PC-9 (cell line): ENCODE results near the gene HDGFL3.

ENCODE experiments used
- EZH2 ChIP-seq: fragments of 200-600 bp; sonication (generic); IDR thresholded peaks from 2 replicates; pipeline ENCODE4 v1.8.0; 2017; ENCODE audit warnings: antibody characterized with exemption, low read depth
- TF ChIP-seq, protein P1 (sequence below): fragments of 200-600 bp; sonication (generic); conservative IDR thresholded peaks from 2 replicates; pipeline ENCODE4 v1.6.1; 2017; ENCODE audit warnings: mixed run types, antibody characterized with exemption, mild to moderate bottlenecking, moderate library complexity

DNA sequence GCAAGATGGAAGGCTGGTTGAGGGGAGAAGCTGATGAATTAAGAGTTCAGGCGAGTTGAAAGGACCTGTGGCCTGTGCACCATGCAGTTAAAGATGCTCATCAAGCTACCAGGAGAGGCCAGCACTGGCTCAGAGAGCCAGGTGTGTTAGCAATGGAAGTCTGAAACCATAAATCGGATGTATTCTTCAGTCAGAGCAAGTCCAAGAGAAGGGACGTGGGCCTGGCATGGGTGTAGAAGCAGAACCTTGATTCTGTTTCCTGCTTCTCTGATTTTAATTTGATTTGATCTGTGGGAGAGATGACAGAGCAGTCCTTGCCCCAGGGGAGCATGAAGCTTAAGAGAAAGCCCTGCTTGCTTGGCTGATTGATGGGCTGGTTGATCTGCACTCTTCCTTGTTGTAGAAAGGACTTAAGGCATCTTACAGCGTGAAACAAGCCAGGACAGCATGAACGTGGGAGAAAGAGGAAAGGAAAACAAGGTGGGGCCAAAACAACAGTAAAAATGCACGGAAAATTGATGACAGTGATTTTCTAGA, 89.3 kb downstream of the HDGFL3 start:
- TF ChIP-seq, protein P1, sequence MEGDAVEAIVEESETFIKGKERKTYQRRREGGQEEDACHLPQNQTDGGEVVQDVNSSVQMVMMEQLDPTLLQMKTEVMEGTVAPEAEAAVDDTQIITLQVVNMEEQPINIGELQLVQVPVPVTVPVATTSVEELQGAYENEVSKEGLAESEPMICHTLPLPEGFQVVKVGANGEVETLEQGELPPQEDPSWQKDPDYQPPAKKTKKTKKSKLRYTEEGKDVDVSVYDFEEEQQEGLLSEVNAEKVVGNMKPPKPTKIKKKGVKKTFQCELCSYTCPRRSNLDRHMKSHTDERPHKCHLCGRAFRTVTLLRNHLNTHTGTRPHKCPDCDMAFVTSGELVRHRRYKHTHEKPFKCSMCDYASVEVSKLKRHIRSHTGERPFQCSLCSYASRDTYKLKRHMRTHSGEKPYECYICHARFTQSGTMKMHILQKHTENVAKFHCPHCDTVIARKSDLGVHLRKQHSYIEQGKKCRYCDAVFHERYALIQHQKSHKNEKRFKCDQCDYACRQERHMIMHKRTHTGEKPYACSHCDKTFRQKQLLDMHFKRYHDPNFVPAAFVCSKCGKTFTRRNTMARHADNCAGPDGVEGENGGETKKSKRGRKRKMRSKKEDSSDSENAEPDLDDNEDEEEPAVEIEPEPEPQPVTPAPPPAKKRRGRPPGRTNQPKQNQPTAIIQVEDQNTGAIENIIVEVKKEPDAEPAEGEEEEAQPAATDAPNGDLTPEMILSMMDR, result no peak
- TF ChIP-seq EZH2, result no peak
